Measurements from ENCODE around the gene MAP3K7.

DNA sequence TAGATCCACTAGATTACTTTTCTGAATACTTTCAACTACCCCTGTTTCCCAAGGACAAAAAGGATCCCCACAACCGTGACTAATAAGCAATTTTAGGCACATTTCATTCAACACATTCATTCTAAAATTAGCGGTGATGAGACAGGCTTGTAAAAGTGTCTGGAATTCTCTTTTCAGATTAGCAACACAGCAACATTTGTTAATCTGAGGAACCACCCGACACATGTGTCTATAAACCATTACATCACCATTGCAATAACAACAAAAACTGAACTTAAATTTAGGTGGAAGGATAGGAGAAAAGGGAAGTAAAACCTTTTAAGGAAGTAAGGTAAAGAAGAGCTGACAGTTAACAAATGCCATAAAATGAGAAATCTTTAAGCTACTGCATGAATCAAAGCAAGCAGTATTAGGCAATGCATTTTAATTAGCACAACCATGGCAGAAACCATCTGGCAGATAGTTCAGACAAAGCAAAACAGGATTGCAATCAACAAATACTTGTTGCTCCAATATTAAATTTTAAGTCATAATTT lies 49.1 kb downstream of the MAP3K7 start:
- TF ChIP-seq, protein P1, sequence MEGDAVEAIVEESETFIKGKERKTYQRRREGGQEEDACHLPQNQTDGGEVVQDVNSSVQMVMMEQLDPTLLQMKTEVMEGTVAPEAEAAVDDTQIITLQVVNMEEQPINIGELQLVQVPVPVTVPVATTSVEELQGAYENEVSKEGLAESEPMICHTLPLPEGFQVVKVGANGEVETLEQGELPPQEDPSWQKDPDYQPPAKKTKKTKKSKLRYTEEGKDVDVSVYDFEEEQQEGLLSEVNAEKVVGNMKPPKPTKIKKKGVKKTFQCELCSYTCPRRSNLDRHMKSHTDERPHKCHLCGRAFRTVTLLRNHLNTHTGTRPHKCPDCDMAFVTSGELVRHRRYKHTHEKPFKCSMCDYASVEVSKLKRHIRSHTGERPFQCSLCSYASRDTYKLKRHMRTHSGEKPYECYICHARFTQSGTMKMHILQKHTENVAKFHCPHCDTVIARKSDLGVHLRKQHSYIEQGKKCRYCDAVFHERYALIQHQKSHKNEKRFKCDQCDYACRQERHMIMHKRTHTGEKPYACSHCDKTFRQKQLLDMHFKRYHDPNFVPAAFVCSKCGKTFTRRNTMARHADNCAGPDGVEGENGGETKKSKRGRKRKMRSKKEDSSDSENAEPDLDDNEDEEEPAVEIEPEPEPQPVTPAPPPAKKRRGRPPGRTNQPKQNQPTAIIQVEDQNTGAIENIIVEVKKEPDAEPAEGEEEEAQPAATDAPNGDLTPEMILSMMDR (IDR thresholded peaks at IDR 0.05; ENCODE audit: low read depth, low read length, poor library complexity, severe bottlenecking) = no peak
- no peak for TF ChIP-seq EZH2phosphoT487 (IDR thresholded peaks at IDR 0.05; ENCODE audit: borderline replicate concordance, low read length)

Measured in DOHH2 (cell line).